WERI-Rb-1 (cell line): ENCODE data around the gene CRABP1.

Experiments
- DNase-seq: peaks from one replicate; pipeline ENCODE4 v3.0.0-alpha.2; 2020
- H3K27ac ChIP-seq: fragments of 250-450 bp; sonication (Bioruptor Pico); 2 replicates; pipeline ENCODE4 v1.5.1; 2020; ENCODE audit warnings: mild to moderate bottlenecking, moderate library complexity
- H3K27me3 ChIP-seq: fragments of 250-450 bp; sonication (Bioruptor Pico); 2 replicates; pipeline ENCODE4 v1.5.1; 2021; ENCODE audit warnings: mild to moderate bottlenecking, low read depth, moderate library complexity; ENCODE audit not compliant: insufficient read depth, severe bottlenecking
- H3K36me3 ChIP-seq: fragments of 250-450 bp; sonication (Bioruptor Pico); 2 replicates; pipeline ENCODE4 v1.5.1; 2020; ENCODE audit warnings: mild to moderate bottlenecking, moderate library complexity
- H3K4me3 ChIP-seq: 2 replicates; pipeline ENCODE4 v1.5.1; 2011; ENCODE audit warnings: low read depth, mild to moderate bottlenecking, control low read depth, low read length
- H3K9me3 ChIP-seq: fragments of 250-450 bp; sonication (Bioruptor Pico); 2 replicates; pipeline ENCODE4 v1.5.1; 2021; ENCODE audit warnings: mild to moderate bottlenecking, moderate library complexity; ENCODE audit not compliant: severe bottlenecking
- CTCF ChIP-seq: IDR thresholded peaks from 2 replicates; pipeline ENCODE4 v1.5.1; 2011; ENCODE audit warnings: low read depth, mild to moderate bottlenecking, control low read depth, inconsistent platforms, low read length

The CRABP1 gene

GRCh38 chr15:78353093-78353492, 12.9 kb downstream of the CRABP1 start:
- H3K27me3 ChIP-seq = no peaks in the 10 kb centered on the region
- no peak overlapping the region for H3K4me3 ChIP-seq
- no peak for DNase-seq
- no peak overlapping the region for H3K27ac ChIP-seq
- H3K36me3 ChIP-seq = 0 out of 2 replicates have a peak, but pooled peaks cover 2% of the 10 kb centered on the region
- no peaks in the 10 kb centered on the region for H3K9me3 ChIP-seq
- no peak for TF ChIP-seq CTCF

GRCh38 chr15:78355177-78355576, 15.0 kb downstream of the CRABP1 start:
- no peaks in the 10 kb centered on the region for H3K27me3 ChIP-seq
- no peak for DNase-seq
- no peak overlapping the region for H3K27ac ChIP-seq
- TF ChIP-seq CTCF = no peak
- H3K4me3 ChIP-seq = no peak overlapping the region
- H3K9me3 ChIP-seq = no peaks in the 10 kb centered on the region
- H3K36me3 ChIP-seq = no peaks in the 10 kb centered on the region

GRCh38 chr15:78358102-78358870, 18.1 kb downstream of the CRABP1 start:
- Histone ChIP-seq H3K4me3 (no peak overlapping the region), H3K27ac (no peak overlapping the region), H3K9me3 (no peaks in the 10 kb centered on the region), H3K36me3 (no peaks in the 10 kb centered on the region), H3K27me3 (no peaks in the 10 kb centered on the region)
- TF ChIP-seq CTCF = no peak
- no peak for DNase-seq

GRCh38 chr15:78359041-78359808, 19.1 kb downstream of the CRABP1 start:
- no peak overlapping the region for H3K4me3 ChIP-seq
- no peaks in the 10 kb centered on the region for H3K27me3 ChIP-seq
- no peak for DNase-seq
- H3K27ac ChIP-seq = no peak overlapping the region
- no peaks in the 10 kb centered on the region for H3K36me3 ChIP-seq
- no peaks in the 10 kb centered on the region for H3K9me3 ChIP-seq
- TF ChIP-seq CTCF = no peak

GRCh38 chr15:78360367-78360801, 20.2 kb downstream of the CRABP1 start:
- DNase-seq = no peak
- Histone ChIP-seq H3K36me3 (no peaks in the 10 kb centered on the region), H3K27ac (no peak overlapping the region), H3K27me3 (no peaks in the 10 kb centered on the region), H3K4me3 (no peak overlapping the region), H3K9me3 (no peaks in the 10 kb centered on the region)
- no peak for TF ChIP-seq CTCF
